Fibroblast of skin of abdomen (primary cell): ENCODE data around the gene CISD1.

Experiments
- DNase-seq: peaks from one replicate; pipeline ENCODE4 v3.0.0-alpha.2; 2013

The CISD1 gene

DNA sequence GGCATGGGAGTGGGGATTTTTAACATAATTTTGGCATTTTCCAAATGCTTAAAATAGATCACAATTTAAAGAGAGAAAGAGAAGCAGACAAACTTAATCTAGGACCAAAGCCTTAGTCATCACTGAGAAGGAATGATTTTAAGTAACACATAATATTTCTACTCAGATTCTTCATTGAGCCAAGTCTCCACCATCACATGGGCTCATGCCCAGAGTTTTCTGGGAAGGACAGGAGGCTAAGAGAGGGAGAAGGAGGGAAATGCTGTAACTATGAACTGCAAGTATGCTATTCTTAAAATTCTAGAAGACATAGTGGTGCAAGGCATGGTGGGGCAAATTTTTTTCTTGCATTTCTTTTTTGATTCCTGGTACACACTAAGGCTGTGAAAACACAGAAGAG is 42.1 kb downstream of the CISD1 start:
- DNase-seq = peak; percentile 2

DNA sequence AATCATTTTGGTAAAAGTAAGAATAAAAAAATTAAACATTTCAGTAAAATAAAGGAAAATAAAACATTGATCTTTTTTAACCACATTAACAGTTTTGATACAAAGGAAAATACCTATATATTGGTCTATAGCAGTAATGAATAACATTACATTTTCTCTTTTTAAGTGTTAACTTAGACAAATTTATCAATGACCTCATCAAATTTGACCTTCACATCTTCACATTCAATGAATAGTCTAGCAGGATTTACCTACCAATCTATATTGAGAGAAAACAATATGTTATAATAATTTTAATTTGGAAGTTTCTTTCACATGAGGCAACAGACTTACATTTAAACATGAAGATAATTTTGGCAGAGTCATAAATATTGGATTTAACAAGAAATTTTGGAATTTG is 47.9 kb downstream of the CISD1 start:
- DNase-seq = no peak

DNA sequence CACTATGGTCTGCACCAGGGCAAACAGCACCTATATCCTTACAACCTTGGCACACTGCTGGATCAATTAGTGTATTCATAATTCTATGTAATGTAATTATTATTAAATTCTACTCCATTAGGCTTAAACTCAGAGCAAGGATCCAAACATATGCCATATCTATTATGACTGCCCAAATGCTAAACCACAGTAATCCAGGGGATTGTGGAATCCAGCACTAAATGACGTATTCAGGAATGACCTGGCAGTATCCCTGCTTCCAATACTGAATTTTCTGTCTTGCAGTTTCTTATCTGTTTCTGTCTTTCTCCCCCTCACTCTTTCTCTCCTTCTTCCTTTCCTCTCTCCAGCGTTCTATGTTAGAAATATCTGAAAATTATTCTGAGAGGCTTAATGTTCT is 49.4 kb downstream of the CISD1 start:
- peak; percentile 16 for DNase-seq

DNA sequence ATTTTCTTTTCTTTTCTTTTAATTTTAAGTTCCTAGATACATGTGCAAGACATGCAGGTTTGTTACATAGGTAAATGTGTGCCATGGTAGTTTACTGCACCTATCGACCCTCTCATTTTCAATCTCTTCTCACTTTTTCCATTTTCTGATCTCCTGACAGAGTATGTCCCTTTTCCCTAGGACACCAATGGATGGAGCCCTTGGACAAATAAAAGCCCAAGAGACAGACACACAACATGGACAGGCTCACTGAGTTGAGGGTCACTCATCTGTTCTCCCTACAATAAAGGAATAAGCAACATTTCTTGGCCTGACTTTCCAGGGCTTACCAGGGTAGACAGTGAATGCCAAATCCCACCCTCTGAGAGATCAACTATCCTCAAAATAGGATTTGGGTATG is 50.6 kb downstream of the CISD1 start:
- no peak for DNase-seq

DNA sequence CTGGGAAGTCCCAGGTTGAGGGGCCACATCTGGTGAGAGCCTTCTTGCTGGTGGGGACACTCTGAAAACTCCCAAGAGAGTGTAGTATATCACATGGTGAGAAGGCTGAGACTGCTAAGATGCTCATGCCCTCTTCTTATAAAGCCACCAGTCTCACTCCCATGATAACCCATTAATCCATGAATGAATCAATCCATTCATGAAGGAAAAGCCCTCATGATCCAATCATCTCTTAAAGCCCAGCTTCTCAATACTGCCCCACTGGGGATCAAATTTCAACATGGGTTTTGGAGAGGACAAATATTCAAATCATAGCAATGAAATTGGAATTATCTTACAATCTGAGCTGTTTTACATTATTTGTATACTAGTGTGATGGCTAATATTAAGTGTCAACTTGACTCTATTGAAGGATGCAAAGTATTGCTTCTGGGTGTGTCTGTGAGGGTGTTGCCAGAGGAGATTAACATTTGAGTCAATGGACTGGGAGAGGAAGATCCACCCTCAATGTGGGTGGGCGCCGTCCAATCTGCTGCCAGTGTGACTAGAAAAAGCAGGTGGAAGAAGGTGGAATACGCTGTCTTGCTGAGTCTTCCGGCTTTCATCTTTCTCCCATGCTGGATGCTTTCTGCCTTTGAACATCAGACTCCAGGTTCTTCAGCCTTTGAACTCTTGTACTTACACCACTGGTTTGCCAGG is 51.5 kb downstream of the CISD1 start:
- DNase-seq = no peak

DNA sequence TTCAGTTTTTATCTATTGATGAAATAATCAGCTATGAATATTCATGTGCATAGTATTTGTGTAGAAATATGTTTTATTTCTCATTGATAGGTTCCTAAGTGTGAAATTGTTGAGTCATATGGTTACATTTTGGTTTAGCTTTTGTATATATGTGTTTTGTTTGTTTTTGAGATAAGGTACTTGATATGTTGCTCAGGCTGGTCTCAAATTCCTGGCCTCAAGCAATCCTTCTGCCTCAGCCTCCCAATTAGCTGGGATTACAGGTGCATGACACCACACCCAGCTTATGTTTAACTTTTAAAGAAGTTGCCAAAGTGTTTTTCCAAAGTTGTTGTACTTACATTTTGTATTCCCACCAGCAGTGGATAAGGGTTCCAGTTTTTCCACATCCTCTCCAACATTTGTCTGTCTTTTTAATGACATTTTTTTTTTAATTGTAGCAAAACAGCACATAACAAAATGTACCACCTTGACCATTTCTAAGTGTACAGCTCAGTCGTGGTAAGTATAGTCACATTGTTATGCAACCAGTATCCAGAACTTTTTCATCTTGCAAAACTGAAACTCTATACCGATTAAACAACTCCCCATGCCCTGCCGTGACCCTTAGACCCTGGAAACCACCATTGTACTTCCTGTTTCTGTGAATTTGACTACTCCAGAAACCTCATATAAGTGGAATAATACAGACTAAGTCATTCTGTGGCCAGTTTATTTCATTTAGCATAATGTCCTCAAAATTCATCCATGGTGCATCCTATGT is 53.3 kb downstream of the CISD1 start:
- no peak for DNase-seq

DNA sequence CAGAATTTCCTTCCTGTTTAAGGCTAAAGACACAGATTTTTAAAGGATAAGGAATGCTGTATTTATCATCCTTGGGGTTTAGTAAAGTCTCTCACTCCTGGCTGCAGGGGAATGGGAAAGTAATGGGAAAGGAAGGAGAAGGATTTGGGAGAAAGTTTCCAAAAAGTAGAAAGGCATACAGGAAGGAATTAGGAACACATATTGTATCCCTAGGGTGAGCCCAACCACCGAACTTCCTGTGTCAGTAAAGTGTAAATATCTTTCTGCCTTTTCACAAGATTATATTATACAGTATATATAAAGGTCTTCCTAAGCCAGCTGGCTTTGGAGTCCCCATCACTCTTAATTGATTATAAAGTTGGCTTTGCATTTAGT is 53.9 kb downstream of the CISD1 start:
- DNase-seq = no peak

DNA sequence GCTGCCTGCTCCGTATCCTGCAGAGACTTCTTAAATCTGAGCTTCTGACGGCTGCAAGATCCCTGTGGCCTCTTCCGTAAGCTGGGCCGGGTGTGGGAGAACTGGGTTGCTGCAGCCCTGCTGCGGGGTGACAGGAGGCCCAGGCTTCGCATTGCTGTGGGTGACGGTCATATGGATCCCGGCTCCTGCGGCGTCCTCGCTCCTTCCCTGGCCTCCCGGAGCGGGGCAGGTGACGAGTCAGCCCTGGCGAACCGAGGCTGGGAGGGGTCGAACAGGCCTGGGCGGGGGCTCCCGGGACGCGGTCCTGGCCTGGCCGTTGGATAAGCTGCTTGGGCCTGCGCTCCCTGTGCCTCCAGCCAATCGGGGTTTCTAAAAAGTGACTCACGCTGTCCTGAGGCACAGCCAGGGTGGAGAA is 58.0 kb downstream of the CISD1 start:
- peak; percentile 63 for DNase-seq

DNA sequence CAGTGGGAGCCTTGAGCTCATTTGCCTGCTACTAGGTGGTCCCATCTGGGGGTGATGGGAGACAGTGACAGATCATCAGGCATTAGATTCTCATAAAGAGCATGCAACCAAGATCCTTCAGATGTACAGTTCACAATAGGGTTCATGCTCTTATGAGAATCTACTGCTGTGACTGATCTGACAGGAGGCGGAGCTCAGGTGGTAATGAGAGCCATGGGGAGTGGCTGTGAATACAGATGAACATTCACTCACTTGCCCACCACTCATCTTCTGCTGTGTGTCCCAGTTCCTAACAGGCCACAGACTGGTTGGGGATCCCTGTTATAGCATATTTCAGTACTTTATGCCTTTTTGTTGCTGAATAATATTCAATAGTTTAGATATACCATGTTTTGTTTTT is 59.3 kb downstream of the CISD1 start:
- no peak for DNase-seq

DNA sequence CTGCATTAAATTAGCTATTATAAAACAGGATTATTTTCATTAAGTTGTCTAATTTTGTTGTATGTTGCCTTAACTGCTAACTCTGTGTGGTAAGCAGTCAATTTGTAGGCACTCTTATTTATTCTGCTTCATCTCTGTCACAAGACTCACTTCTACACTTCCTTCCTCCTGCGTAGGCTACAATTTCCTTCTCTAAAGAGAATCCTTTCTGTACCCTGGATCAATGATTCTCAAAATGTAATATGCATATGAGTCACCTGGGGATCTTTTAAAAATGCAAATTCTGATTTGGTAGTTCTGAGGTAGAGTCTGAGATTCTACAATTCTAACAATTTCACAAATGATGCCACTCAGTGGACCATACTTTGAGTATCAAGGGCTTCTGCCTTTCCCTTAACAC is 61.5 kb downstream of the CISD1 start:
- no peak for DNase-seq

DNA sequence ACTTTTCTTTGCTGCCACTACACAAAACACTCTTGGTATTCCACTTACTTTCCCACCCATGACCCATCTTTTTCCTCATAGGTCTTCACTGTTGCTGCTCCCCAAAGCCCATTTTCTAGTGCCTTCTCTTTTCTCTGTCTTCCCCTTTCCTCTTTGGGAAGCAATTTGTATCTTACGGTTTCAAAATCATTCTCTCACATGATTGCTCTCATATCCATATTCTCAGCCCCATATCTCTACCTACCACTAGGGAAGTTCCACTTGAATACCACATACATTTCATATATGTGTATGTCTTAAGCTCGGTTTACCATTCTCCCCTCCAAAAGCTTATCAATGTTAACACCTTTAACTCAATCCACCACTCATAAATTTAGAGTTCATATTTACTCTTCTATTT is 62.7 kb downstream of the CISD1 start:
- DNase-seq = no peak

DNA sequence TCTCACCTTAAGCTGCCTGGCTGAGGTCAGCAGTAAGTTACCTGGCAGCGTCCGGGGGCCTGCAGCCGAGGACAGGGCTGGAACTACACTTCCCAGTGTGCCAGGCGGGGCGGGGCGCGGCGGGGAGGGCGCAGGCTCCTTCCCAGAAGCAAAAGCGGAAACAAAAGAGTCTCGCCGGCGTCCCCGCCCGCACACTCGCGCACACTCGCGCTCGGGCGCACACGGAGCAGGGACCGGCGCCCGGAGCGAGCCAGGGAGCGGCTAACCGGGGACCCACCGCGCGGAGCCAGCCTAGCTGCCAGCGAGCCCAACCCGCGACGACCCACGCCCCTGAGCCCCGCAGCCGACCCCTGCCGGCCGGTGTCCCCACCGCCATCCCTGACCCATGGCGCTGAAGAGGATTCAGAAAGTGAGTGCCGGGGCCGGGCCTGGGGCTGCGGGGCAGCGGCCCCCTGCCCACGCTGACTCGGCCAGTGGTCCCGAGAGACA is 65.9 kb downstream of the CISD1 start, which contains the start of gene UBE2D1:
Gene UBE2D1 (plus strand): TSS at position 190 of the 489 bp plus-strand sequence. CDS start 196 bp downstream, at position 386.
- peak; percentile 73 for DNase-seq

DNA sequence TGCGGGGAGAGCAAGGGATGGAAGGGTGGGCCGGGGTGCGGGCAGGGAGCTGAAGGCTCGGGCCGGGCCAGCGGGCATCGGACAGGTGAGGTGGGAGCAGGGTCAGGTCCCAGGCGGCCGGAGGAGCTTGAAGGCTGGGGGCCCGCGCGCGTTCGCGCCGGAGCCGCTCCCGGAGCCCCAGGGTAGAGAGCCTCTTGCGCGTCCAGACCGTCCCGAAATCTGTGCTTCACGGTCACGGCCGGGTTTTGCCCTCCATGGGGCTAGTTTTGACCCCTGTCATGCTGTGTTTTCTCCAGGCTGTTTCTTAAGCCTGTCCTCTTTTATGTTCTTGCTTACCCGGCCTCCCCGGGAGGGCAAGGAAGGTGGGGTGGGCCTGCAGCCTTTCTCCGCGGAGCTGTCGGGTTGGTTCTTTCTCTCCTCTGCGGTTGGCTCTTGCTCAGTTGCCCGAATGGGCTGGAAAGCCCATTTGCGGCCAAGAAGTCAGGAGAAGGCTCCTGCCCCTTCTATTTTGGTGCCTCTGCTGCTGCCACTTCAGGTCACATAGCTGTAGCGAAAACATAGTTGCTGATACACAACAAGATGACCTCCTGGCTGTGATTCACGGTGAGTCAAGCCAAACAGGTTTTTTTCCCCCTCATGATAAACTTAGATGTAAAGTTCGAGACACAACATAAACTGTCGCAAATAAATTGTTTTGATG is 66.5 kb downstream of the CISD1 start:
- DNase-seq = peak; percentile 15

DNA sequence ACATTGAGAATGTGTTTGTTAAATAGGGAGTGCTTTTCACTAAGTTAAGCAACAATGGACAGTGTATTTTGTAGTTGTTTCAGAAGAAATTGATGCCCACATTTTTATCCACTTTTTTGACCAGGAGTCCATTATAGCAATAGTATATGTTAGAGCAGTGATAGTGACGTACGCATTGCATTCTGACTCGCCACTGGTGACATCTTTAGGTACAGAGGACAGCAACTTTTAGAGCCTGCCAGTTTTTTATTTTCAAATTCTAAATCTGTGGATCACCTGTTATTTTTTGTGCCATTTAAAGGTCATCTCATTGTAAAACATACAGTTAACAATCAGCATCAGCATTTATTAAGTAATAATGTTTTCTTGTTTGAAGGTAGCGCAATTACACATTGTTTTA is 67.3 kb downstream of the CISD1 start:
- no peak for DNase-seq
